HAP-1 (cell line): ENCODE measurements around the gene HAO1.
"Not testable (repeated sequence)": the region's sequence is repeated elsewhere in the genome, so short reads cannot be mapped to it uniquely, and the experiment has no call there.

Source experiments
- DNase-seq, 2 experiments: peaks; one replicate each; pipeline ENCODE4 v3.0.0-alpha.2; 2016 to 2020; ENCODE audit warnings: low spot score in 2 of 2
- H3K27me3 ChIP-seq: fragments of 250-450 bp; sonication (Bioruptor Pico); 2 replicates; pipeline ENCODE4 v1.5.1; 2020; ENCODE audit warnings: low read depth, mild to moderate bottlenecking, moderate library complexity
- H3K36me3 ChIP-seq: fragments of 250-450 bp; sonication (Bioruptor Pico); replicated peaks from 2 replicates; pipeline ENCODE4 v1.5.1; 2020; ENCODE audit warnings: mild to moderate bottlenecking
- H3K4me1 ChIP-seq: fragments of 250-450 bp; sonication (Bioruptor Pico); 2 replicates; pipeline ENCODE4 v1.5.1; 2020; ENCODE audit warnings: mild to moderate bottlenecking
- H3K4me3 ChIP-seq: fragments of 250-450 bp; sonication (Bioruptor Pico); 2 replicates; pipeline ENCODE4 v1.5.1; 2020; ENCODE audit warnings: mild to moderate bottlenecking, moderate library complexity
- H3K9me3 ChIP-seq: fragments of 250-450 bp; sonication (Bioruptor Pico); 2 replicates; pipeline ENCODE4 v1.5.1; 2020; ENCODE audit warnings: mild to moderate bottlenecking, moderate library complexity
- in situ Hi-C: fragments of 300-500 bp; cut with MboI; formaldehyde crosslinking; loops from 3 replicates; pipeline ENCODE4 v1.14.3; 2020; ENCODE audit warnings: low sequenced_read_pairs, inconsistent platforms, mixed read lengths

Gene HAO1

DNA sequence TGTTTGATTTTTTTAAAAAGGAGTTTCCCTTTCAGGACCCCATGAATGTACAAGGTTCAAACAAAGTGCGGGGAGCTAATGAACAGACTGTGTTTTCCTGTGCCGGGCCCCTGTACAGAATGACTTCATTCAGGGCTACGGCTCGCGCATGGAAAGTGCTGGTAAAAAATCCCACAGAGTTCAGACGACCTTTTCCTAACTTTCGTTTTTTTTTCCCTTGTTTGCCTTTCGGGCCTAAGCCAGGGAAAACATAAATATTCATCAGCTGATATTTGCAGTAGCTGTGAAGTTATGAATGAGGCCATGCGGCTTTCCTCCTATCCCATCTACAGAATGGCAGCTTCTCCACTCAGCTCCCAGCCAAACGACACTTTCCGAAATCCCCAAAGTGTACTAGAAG, 74.0 kb downstream of the HAO1 start:
- DNase-seq, result no peak
- H3K4me1 ChIP-seq, result no peaks in the 10 kb centered on the region
- in situ Hi-C loops, result no loop called here

GRCh38 chr20:7859356-7859802, 80.9 kb downstream of the HAO1 start:
- DNase-seq, result peak; percentile 20 to 43
- Histone ChIP-seq H3K9me3 (no peaks in the 10 kb centered on the region), H3K4me1 (no peaks in the 10 kb centered on the region), H3K4me3 (no peak overlapping the region), H3K27me3 (0 out of 2 replicates have a peak, but pooled peaks cover 3% of the 10 kb centered on the region), H3K36me3 (no peaks in the 10 kb centered on the region)
- in situ Hi-C loops, result no loop called here

More for the DNA sequence above, 74.0 kb downstream of the HAO1 start:
- no peaks in the 10 kb centered on the region for H3K9me3 ChIP-seq
- no peaks in the 10 kb centered on the region for H3K36me3 ChIP-seq
- H3K27me3 ChIP-seq, result peaks cover 6% of the 10 kb centered on the region; the same call in 1 of the 2 replicates
- no peak overlapping the region for H3K4me3 ChIP-seq

DNA sequence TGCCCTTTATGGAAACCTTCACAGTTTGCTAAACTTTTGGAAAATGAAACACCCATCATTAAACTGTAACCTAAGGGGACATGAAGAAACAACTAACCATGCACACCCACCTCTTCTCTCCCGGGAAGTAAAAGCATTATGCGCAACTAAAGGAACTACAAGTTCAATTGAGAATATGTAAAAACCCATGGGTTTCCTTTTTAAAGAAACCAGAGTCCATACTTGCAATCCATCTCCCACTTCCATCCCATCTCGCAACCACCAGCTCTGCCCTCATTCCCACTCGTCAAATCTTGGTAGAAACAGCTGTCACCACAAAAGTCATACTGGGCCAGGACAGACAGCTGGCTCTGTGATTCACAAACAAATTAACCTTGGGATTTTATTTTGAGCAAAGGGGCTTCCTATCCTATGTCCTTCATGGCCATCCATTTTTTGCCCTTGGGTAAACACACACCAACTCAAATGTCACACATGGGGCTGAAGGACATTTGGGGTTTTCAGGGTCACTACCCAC, 81.5 kb downstream of the HAO1 start:
- H3K4me1 ChIP-seq, result no peaks in the 10 kb centered on the region

DNA sequence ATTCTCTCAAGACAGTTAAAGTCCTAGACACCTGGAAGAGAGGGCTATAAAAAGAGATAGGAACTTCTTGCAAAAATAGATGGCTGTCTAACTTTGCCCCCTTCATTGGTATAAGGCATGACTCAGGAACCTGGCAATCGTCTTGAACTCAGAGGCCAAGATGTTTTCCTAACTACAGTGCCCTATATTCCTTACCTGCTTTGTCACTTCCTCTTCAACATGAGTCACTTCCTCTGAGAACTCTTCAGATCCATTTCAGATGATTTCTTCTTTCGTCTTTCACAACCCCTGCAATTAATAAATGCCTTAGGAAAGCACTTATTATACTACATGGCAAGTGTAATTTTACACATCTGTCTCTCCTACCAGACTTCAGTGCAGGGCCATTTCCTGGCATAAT, 83.5 kb downstream of the HAO1 start:
- H3K9me3 ChIP-seq, result no peaks in the 10 kb centered on the region
- H3K36me3 ChIP-seq, result no peaks in the 10 kb centered on the region
- in situ Hi-C loops, result no loop called here
- H3K4me1 ChIP-seq, result no peaks in the 10 kb centered on the region
- no peak overlapping the region for H3K4me3 ChIP-seq
- no peaks in the 10 kb centered on the region for H3K27me3 ChIP-seq
- DNase-seq, result no peak

More for the DNA sequence above, 81.5 kb downstream of the HAO1 start:
- Histone ChIP-seq H3K36me3 (no peaks in the 10 kb centered on the region), H3K4me3 (no peak overlapping the region), H3K27me3 (0 out of 2 replicates have a peak, but pooled peaks cover 3% of the 10 kb centered on the region), H3K9me3 (no peaks in the 10 kb centered on the region)
- no peak for DNase-seq
- in situ Hi-C loops, result no loop called here

DNA sequence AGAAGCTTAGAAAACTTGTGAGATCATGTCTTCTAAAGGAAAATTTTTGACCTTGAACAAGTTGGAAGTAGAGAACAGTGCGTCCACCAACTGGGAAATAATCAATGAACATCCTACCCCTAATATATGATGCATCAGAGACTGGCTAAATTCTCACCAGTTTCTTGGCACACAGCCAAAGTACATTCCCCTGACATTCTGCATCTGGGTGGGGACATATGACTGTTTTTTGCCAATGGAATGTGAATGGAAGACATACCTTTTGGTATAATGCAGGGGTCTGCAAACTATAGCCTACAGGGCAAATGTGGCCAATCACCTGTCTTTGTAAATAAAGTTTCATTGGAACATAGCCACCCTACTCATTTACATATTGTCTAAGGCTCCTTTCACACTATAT, 84.7 kb downstream of the HAO1 start:
- no peak for DNase-seq
- H3K36me3 ChIP-seq, result no peaks in the 10 kb centered on the region
- no peaks in the 10 kb centered on the region for H3K27me3 ChIP-seq
- H3K4me3 ChIP-seq, result no peak overlapping the region
- no peaks in the 10 kb centered on the region for H3K9me3 ChIP-seq
- in situ Hi-C loops, result no loop called here
- H3K4me1 ChIP-seq, result no peaks in the 10 kb centered on the region

DNA sequence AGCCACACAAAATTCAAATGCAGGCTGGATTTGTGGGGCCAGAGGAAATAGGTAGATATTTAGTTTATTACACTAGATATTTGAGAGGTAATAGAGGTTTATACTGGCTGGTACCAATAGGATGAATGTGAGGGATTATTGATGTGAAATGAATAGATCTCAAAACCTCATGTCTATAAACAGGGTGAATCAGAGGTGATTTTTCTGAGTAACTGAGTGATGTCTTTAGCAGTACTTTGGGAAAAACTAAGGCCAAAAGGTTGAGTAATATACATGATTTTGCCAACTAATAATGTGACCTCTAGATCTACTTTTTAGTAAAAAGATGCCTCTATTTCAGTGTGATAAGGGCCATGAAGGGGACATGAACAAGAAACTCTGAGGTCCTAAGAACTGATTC, 86.8 kb downstream of the HAO1 start:
- H3K36me3 ChIP-seq, result no peaks in the 10 kb centered on the region
- H3K9me3 ChIP-seq, result no peaks in the 10 kb centered on the region
- no peak for DNase-seq
- in situ Hi-C loops, result no loop called here
- no peaks in the 10 kb centered on the region for H3K4me1 ChIP-seq
- no peaks in the 10 kb centered on the region for H3K27me3 ChIP-seq
- no peak overlapping the region for H3K4me3 ChIP-seq

GRCh38 chr20:7850775-7851490, 89.3 kb downstream of the HAO1 start:
- DNase-seq, result no peak
- H3K4me1 ChIP-seq, result no peaks in the 10 kb centered on the region
- no peaks in the 10 kb centered on the region for H3K36me3 ChIP-seq
- H3K9me3 ChIP-seq, result no peaks in the 10 kb centered on the region
- no peaks in the 10 kb centered on the region; the same call in 1 of the 2 replicates for H3K27me3 ChIP-seq
- in situ Hi-C loops, result no loop called here
- no peak overlapping the region for H3K4me3 ChIP-seq

GRCh38 chr20:7849675-7850074, 90.6 kb downstream of the HAO1 start:
- H3K4me3 ChIP-seq, result no peak overlapping the region
- in situ Hi-C loops, result no loop called here
- DNase-seq, result no peak
- no peaks in the 10 kb centered on the region for H3K9me3 ChIP-seq
- H3K4me1 ChIP-seq, result no peaks in the 10 kb centered on the region
- no peaks in the 10 kb centered on the region for H3K36me3 ChIP-seq
- no peaks in the 10 kb centered on the region; the same call in 1 of the 2 replicates for H3K27me3 ChIP-seq

- Histone ChIP-seq H3K9me3 (no peaks in the 10 kb centered on the region), H3K27me3 (no peaks in the 10 kb centered on the region; the same call in 1 of the 2 replicates), H3K4me3 (no peak overlapping the region), H3K4me1 (no peaks in the 10 kb centered on the region), H3K36me3 (no peaks in the 10 kb centered on the region)
- in situ Hi-C loops, result no loop called here
- DNase-seq, result no peak
Observed at GRCh38 chr20:7848351-7848750, 91.9 kb downstream of the HAO1 start.

- no peaks in the 10 kb centered on the region; the same call in 1 of the 2 replicates for H3K27me3 ChIP-seq
- no peak overlapping the region for H3K4me3 ChIP-seq
- in situ Hi-C loops, result no loop called here
- DNase-seq, result no peak
- H3K4me1 ChIP-seq, result no peaks in the 10 kb centered on the region
- no peaks in the 10 kb centered on the region for H3K9me3 ChIP-seq
- no peaks in the 10 kb centered on the region for H3K36me3 ChIP-seq
Observed at GRCh38 chr20:7843613-7844012, 96.6 kb downstream of the HAO1 start.

- in situ Hi-C loops, result no loop called here
- no peak for DNase-seq
Observed at GRCh38 chr20:7841971-7842310, 98.3 kb downstream of the HAO1 start.

GRCh38 chr20:7841291-7841970, 98.8 kb downstream of the HAO1 start:
- no peak for DNase-seq
- Histone ChIP-seq H3K36me3 (no peaks in the 10 kb centered on the region), H3K4me1 (no peaks in the 10 kb centered on the region), H3K27me3 (no peaks in the 10 kb centered on the region), H3K4me3 (no peak overlapping the region), H3K9me3 (no peaks in the 10 kb centered on the region)
- in situ Hi-C loops, result no loop called here

More at GRCh38 chr20:7841971-7842310, 98.3 kb downstream of the HAO1 start:
- H3K4me3 ChIP-seq, result no peak overlapping the region
- H3K27me3 ChIP-seq, result no peaks in the 10 kb centered on the region
- H3K36me3 ChIP-seq, result no peaks in the 10 kb centered on the region
- no peaks in the 10 kb centered on the region for H3K9me3 ChIP-seq
- no peaks in the 10 kb centered on the region for H3K4me1 ChIP-seq

- DNase-seq, result no peak
- Histone ChIP-seq H3K27me3 (no peaks in the 10 kb centered on the region), H3K4me3 (no peak overlapping the region), H3K36me3 (no peaks in the 10 kb centered on the region), H3K9me3 (no peaks in the 10 kb centered on the region), H3K4me1 (no peaks in the 10 kb centered on the region)
- in situ Hi-C loops, result no loop called here
Observed at GRCh38 chr20:7836076-7836475, 104.2 kb downstream of the HAO1 start.

DNA sequence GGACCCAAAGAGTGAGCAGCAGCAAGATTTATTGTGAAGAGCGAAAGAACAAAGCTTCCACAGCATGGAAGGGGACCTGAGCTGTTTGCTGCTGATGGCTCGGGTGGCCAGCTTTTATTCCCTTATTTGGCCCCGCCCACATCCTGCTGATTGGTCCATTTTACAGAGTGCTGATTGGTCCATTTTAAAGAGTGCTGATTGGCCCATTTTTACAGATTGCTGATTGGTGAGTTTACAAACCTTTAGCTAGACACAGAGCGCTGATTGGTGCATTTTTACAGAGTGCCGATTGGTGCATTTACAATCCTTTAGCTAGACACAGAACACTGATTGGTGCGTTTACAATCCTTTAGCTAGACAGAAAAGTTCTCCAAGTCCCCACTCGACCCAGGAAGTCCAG, 105.8 kb downstream of the HAO1 start:
- H3K36me3 ChIP-seq, H3K27me3 ChIP-seq, H3K9me3 ChIP-seq, DNase-seq, in situ Hi-C loops, H3K4me1 ChIP-seq, H3K4me3 ChIP-seq: not testable (repeated sequence)
